22Rv1 (cell line): ENCODE results near the gene CNOT4.

Experiments used
- CTCF ChIP-seq: fragments of 450-650 bp; IDR thresholded peaks from 2 replicates; pipeline ENCODE4 v1.5.1; 2017; ENCODE audit warnings: mild to moderate bottlenecking
- ZFX ChIP-seq: fragments of 450-650 bp; IDR thresholded peaks from 2 replicates; pipeline ENCODE4 v1.6.1; 2017; ENCODE audit warnings: antibody characterized with exemption, borderline replicate concordance

- TF ChIP-seq CTCF, result no peak
- no peak for TF ChIP-seq ZFX
Measured at GRCh38 chr7:135348493-135348892, 161.4 kb downstream of the CNOT4 start.
